GM12891 (cell line): Measurements from ENCODE around the gene CA14.
A peak's percentile ranks its signal among the peaks of the same experiment; 100 is the strongest.
"Not testable (repeated sequence)": the region's sequence is repeated elsewhere in the genome, so short reads cannot be mapped to it uniquely, and the experiment has no call there.

Experiments used
- DNase-seq: peaks from one replicate; pipeline ENCODE4 v3.0.0; 2011; ENCODE audit warnings: low spot score; ENCODE audit not compliant: insufficient read length
- FAIRE-seq: peaks from 2 replicates; lab custom pipeline; 2011; peaks lifted over from hg19 to GRCh38; lab: Jason Lieb, UNC
- PAX5 ChIP-seq: IDR thresholded peaks from 2 replicates; pipeline ENCODE4 v1.6.1; 2011; ENCODE audit warnings: low read length, moderate library complexity, mild to moderate bottlenecking; ENCODE audit not compliant: insufficient read depth, severe bottlenecking
- POLR2A ChIP-seq: IDR thresholded peaks from 2 replicates; pipeline ENCODE4 v1.6.1; 2011; ENCODE audit warnings: low read depth, low read length, control low read depth
- POLR2AphosphoS5 ChIP-seq: IDR thresholded peaks from 2 replicates; pipeline ENCODE4 v1.6.1; 2011; ENCODE audit warnings: low read depth, low read length, control low read depth
- POU2F2 ChIP-seq: IDR thresholded peaks from 2 replicates; pipeline ENCODE4 v1.6.1; 2011; ENCODE audit warnings: low read depth, mild to moderate bottlenecking, control low read depth, low read length, moderate library complexity
- SPI1 ChIP-seq: IDR thresholded peaks from 2 replicates; pipeline ENCODE4 v1.6.1; 2011; ENCODE audit warnings: low read depth, low read length, control low read depth
- TAF1 ChIP-seq: IDR thresholded peaks from 2 replicates; pipeline ENCODE4 v1.6.1; 2011; ENCODE audit warnings: low read depth, low read length, control low read depth

The CA14 gene

GRCh38 chr1:150236614-150237100 is 20.9 kb upstream of the CA14 start:
- TF ChIP-seq TAF1 (no peak), POLR2A (no peak), PAX5 (no peak)
- FAIRE-seq, result no peak
- no peak for DNase-seq

GRCh38 chr1:150237176-150237575 is 20.4 kb upstream of the CA14 start:
- DNase-seq, FAIRE-seq: not testable (repeated sequence)

GRCh38 chr1:150237746-150238145 is 19.8 kb upstream of the CA14 start:
- no peak for TF ChIP-seq PAX5
- no peak for TF ChIP-seq TAF1
- no peak for TF ChIP-seq POLR2A
- no peak for TF ChIP-seq POLR2AphosphoS5
- TF ChIP-seq SPI1, result no peak
- TF ChIP-seq POU2F2, result no peak
- no peak for FAIRE-seq
- no peak for DNase-seq

- FAIRE-seq (no peak), DNase-seq (no peak)
- no peak for TF ChIP-seq PAX5
- no peak for TF ChIP-seq POLR2AphosphoS5
- no peak for TF ChIP-seq POU2F2
- no peak for TF ChIP-seq POLR2A
- no peak for TF ChIP-seq TAF1
- TF ChIP-seq SPI1, result no peak
These were observed 14.6 kb upstream of the CA14 start for GRCh38 chr1:150243003-150243402.

GRCh38 chr1:150249936-150250335 is 7.6 kb upstream of the CA14 start:
- no peak for DNase-seq
- TF ChIP-seq PAX5 (no peak), TAF1 (no peak), POLR2AphosphoS5 (no peak), POLR2A (no peak), SPI1 (no peak), POU2F2 (no peak)
- FAIRE-seq, result peak; percentile 64

- DNase-seq (no peak), FAIRE-seq (no peak)
- no peak for TF ChIP-seq POU2F2
- TF ChIP-seq POLR2AphosphoS5, result no peak
- TF ChIP-seq SPI1, result no peak
These were observed 1.4 kb upstream of the CA14 start for GRCh38 chr1:150256198-150256553.

GRCh38 chr1:150256554-150257341 is 826 bp upstream of the CA14 start:
- no peak for FAIRE-seq
- DNase-seq, result no peak
- TF ChIP-seq POU2F2 (no peak), POLR2A (no peak), SPI1 (no peak), TAF1 (no peak), PAX5 (no peak), POLR2AphosphoS5 (no peak)

GRCh38 chr1:150259217-150259616 is 1.6 kb downstream of the CA14 start:
- TF ChIP-seq POLR2A, result no peak
- no peak for TF ChIP-seq POLR2AphosphoS5
- DNase-seq (no peak), FAIRE-seq (no peak)

- no peak for TF ChIP-seq POLR2A
- TF ChIP-seq PAX5, result no peak
- TF ChIP-seq SPI1, result no peak
- TF ChIP-seq POLR2AphosphoS5, result no peak
- TF ChIP-seq POU2F2, result no peak
These were observed 2.4 kb downstream of the CA14 start for GRCh38 chr1:150259758-150260669.

GRCh38 chr1:150261367-150261766 is 3.8 kb downstream of the CA14 start:
- no peak for TF ChIP-seq POLR2A
- no peak for TF ChIP-seq SPI1
- TF ChIP-seq PAX5, result no peak
- no peak for TF ChIP-seq POU2F2
- TF ChIP-seq TAF1, result no peak
- no peak; the same call in 1 of the 2 replicates for TF ChIP-seq POLR2AphosphoS5
- FAIRE-seq (no peak), DNase-seq (no peak)

More at GRCh38 chr1:150259758-150260669, 2.4 kb downstream of the CA14 start:
- no peak for FAIRE-seq
- DNase-seq, result no peak
